H9 (cell line): Measurements from ENCODE around the gene PLCD3. TPM values are rescaled to one million over a fixed set of nuclear protein-coding genes. Genes with fewer than 3 reads are reported as not detected.

Experiments
- DNase-seq: peaks from one replicate; pipeline ENCODE4 v3.0.0-alpha.2; 2017
- H2AFZ ChIP-seq: one replicate; pipeline ENCODE4 v1.6.1; 2013; ENCODE audit warnings: mild to moderate bottlenecking, low read length, control low read depth, moderate library complexity
- H2AK5ac ChIP-seq: 2 replicates; pipeline ENCODE4 v1.6.1; 2013; ENCODE audit warnings: low read length, control low read depth, mixed read lengths; ENCODE audit not compliant: insufficient read length
- H2BK120ac ChIP-seq: one replicate; pipeline ENCODE4 v1.6.1; 2013; ENCODE audit warnings: low read depth, mild to moderate bottlenecking, low read length, control low read depth, inconsistent platforms; ENCODE audit not compliant: poor library complexity, severe bottlenecking
- H2BK12ac ChIP-seq: 2 replicates; pipeline ENCODE4 v1.6.1; 2013; ENCODE audit warnings: low read length, control low read depth, mixed read lengths, low read depth; ENCODE audit not compliant: insufficient read length
- H2BK15ac ChIP-seq: 2 replicates; pipeline ENCODE4 v1.6.1; 2013; ENCODE audit warnings: low read depth, low read length, control low read depth
- H2BK20ac ChIP-seq: one replicate; pipeline ENCODE4 v1.6.1; 2013; ENCODE audit warnings: low read depth, mild to moderate bottlenecking, low read length, control low read depth, inconsistent platforms; ENCODE audit not compliant: poor library complexity, severe bottlenecking
- H2BK5ac ChIP-seq: 2 replicates; pipeline ENCODE4 v1.6.1; 2013; ENCODE audit warnings: low read length, control low read depth, mixed read lengths; ENCODE audit not compliant: insufficient read length
- H3K14ac ChIP-seq: 2 replicates; pipeline ENCODE4 v1.6.1; 2013; ENCODE audit warnings: low read length, control low read depth; ENCODE audit not compliant: insufficient read depth
- H3K18ac ChIP-seq: 2 replicates; pipeline ENCODE4 v1.6.1; 2013; ENCODE audit warnings: low read depth, mild to moderate bottlenecking, mixed read lengths, low read length, control low read depth; ENCODE audit not compliant: insufficient read length
- H3K23ac ChIP-seq: 2 replicates; pipeline ENCODE4 v1.6.1; 2013; ENCODE audit warnings: low read length, control low read depth, mixed read lengths, low read depth; ENCODE audit not compliant: insufficient read length
- H3K23me2 ChIP-seq: 2 replicates; pipeline ENCODE4 v1.6.1; 2013; ENCODE audit warnings: low read depth, mild to moderate bottlenecking, mixed read lengths, low read length, control low read depth; ENCODE audit not compliant: insufficient read length, poor library complexity, severe bottlenecking
- H3K27ac ChIP-seq: 2 replicates; pipeline ENCODE4 v1.5.1; 2013; ENCODE audit warnings: low read length, control low read depth, mixed read lengths, low read depth; ENCODE audit not compliant: insufficient read length
- H3K27me3 ChIP-seq: 2 replicates; pipeline ENCODE4 v1.6.1; 2013; ENCODE audit warnings: low read length, control low read depth, inconsistent platforms; ENCODE audit not compliant: insufficient read depth
- H3K4ac ChIP-seq: 2 replicates; pipeline ENCODE4 v1.6.1; 2013; ENCODE audit warnings: low read depth, mild to moderate bottlenecking, control low read depth, inconsistent platforms, low read length, moderate library complexity
- H3K4me1 ChIP-seq: 2 replicates; pipeline ENCODE4 v1.6.1; 2013; ENCODE audit warnings: low read length, control low read depth, inconsistent platforms; ENCODE audit not compliant: insufficient read depth
- H3K4me2 ChIP-seq: 2 replicates; pipeline ENCODE4 v1.6.1; 2013; ENCODE audit warnings: low read length, control low read depth, mixed read lengths; ENCODE audit not compliant: insufficient read length, insufficient read depth
- H3K56ac ChIP-seq: 2 replicates; pipeline ENCODE4 v1.6.1; 2013; ENCODE audit warnings: low read depth, mild to moderate bottlenecking, mixed read lengths, low read length, control low read depth; ENCODE audit not compliant: insufficient read length
- H3K79me1 ChIP-seq: 2 replicates; pipeline ENCODE4 v1.6.1; 2013; ENCODE audit warnings: low read depth, mild to moderate bottlenecking, moderate library complexity, low read length, control low read depth, inconsistent platforms; ENCODE audit not compliant: insufficient read depth, poor library complexity, severe bottlenecking
- H3K79me2 ChIP-seq: 2 replicates; pipeline ENCODE4 v1.6.1; 2013; ENCODE audit warnings: low read length, control low read depth, inconsistent platforms; ENCODE audit not compliant: insufficient read depth
- H3K9ac ChIP-seq: 2 replicates; pipeline ENCODE4 v1.6.1; 2013; ENCODE audit warnings: low read length, control low read depth, mixed read lengths; ENCODE audit not compliant: insufficient read length; ENCODE audit errors: extremely low read depth
- H3K9me3 ChIP-seq: one replicate; pipeline ENCODE4 v1.6.1; 2013; ENCODE audit warnings: low read depth, low read length, inconsistent platforms; ENCODE audit not compliant: control insufficient read depth
- H3T11ph ChIP-seq: one replicate; pipeline ENCODE4 v1.6.1; 2013; ENCODE audit warnings: mild to moderate bottlenecking, low read length, control low read depth, inconsistent platforms
- H4K20me1 ChIP-seq: one replicate; pipeline ENCODE4 v1.6.1; 2013; ENCODE audit not compliant: control insufficient read depth, insufficient read length, insufficient read depth
- H4K5ac ChIP-seq: 2 replicates; pipeline ENCODE4 v1.6.1; 2013; ENCODE audit warnings: low read depth, mild to moderate bottlenecking, mixed read lengths, low read length, control low read depth; ENCODE audit not compliant: insufficient read length
- H4K8ac ChIP-seq: replicated peaks from 2 replicates; pipeline ENCODE4 v1.6.1; 2013; ENCODE audit warnings: low read length, control low read depth, mixed read lengths, low read depth; ENCODE audit not compliant: insufficient read length
- H4K91ac ChIP-seq: 2 replicates; pipeline ENCODE4 v1.6.1; 2013; ENCODE audit warnings: low read depth, mild to moderate bottlenecking, moderate library complexity, mixed read lengths, low read length, control low read depth; ENCODE audit not compliant: insufficient read length
- H3K27ac Mint-ChIP-seq, 3 experiments: 2 replicates in 2 of 3; 3 replicates in 1 of 3; pipeline ENCODE4 v1.8.0; 2020 to 2021; ENCODE audit warnings: mixed read lengths in 3 of 3, mild to moderate bottlenecking in 1 of 3, moderate library complexity in 1 of 3
- H3K27me3 Mint-ChIP-seq: 2 replicates; pipeline ENCODE4 v1.8.0; 2021; ENCODE audit warnings: low read depth, mild to moderate bottlenecking, moderate library complexity, mixed read lengths
- H3K36me3 Mint-ChIP-seq, 3 experiments: 2 replicates in 2 of 3; 3 replicates in 1 of 3; pipeline ENCODE4 v1.8.0; 2020 to 2021; ENCODE audit warnings: low read depth in 3 of 3, mixed read lengths in 3 of 3; ENCODE audit not compliant: insufficient read depth in 1 of 3
- H3K4me1 Mint-ChIP-seq, 2 experiments: 2 replicates each; pipeline ENCODE4 v1.8.0; 2020; ENCODE audit warnings: mixed read lengths in 2 of 2
- H3K4me3 Mint-ChIP-seq, 2 experiments: 2 replicates in 1 of 2; 3 replicates in 1 of 2; pipeline ENCODE4 v1.8.0; 2020 to 2021; ENCODE audit warnings: mild to moderate bottlenecking in 2 of 2, mixed read lengths in 2 of 2, moderate library complexity in 1 of 2
- H3K9me3 Mint-ChIP-seq, 2 experiments: 2 replicates in 1 of 2; 3 replicates in 1 of 2; pipeline ENCODE4 v1.8.0; 2020; ENCODE audit warnings: mild to moderate bottlenecking in 2 of 2, mixed read lengths in 2 of 2, moderate library complexity in 1 of 2
- WGBS: extraction: QIAGEN DNeasy Blood & Tissue Kit; methylation state at CpG from one replicate; pipeline ENCODE4 v1.1.7; 2013; ENCODE audit warnings: missing lambda C conversion rate, low lambda C conversion rate, mixed read lengths; ENCODE audit not compliant: insufficient read length; ENCODE audit errors: extremely low coverage; 5-methylcytosine and 5-hydroxymethylcytosine counted together
- total RNA-seq: library from RNA; stranded (reverse); gene quantifications from 2 replicates; pipeline ENCODE4 v1.2.1, GENCODE V29; 2021
- TF ChIP-seq, protein P1 (sequence below): fragments of 200-600 bp; sonication (generic); conservative IDR thresholded peaks from 3 replicates; pipeline ENCODE4 v1.8.0; 2021; ENCODE audit warnings: antibody characterized with exemption, mild to moderate bottlenecking

The PLCD3 gene
- total RNA-seq, 1 experiment from 2014 or later = 41.6 TPM

DNA sequence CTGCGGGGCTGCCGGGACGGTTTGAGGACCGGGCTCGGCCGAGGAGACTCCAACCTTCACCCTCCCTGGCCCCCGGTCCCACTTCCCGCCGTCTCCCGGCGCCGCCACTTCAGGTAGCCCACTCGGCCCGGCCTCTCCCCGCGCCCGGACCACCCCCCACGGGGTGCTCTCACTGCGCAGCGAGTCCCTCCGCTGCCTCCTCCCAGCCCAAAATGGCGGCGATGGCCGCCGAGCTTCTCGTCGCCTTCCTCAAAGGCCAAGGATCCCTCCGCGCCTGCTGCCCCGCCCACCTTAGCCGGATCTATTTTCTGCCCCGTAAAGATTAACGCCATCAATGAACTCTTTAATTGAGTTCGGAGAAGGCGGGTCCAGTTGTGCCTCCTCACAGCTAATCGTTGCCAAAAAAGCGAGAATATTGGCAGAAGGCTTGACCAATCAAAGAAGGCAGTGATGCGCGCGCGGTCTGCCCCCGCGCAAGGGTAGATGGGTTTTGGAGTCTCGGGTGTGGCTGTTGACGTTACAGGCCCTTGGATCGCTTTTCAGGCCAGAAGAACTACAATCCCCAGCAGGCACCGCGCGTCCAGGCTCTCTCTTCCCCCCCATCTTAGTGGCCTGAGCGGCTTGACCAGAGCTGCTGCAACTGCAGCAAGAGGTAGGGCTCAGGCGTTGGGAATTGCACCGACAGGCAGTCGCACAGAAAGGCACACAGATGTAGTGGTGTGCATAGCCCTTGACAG, 29.1 kb upstream of the PLCD3 start, which contains the start of gene HEXIM2:
Gene HEXIM2, plus strand, starts transcription at position 588 of the 737 bp plus-strand sequence. CDS start 919 bp downstream, outside the sequence.
- H3K36me3 Mint-ChIP-seq = peaks cover 2 to 22% (median 11%) of the 10 kb centered on the region in 3 experiments; a peak in 6 of 7 replicates
- H3K27me3 ChIP-seq = no peaks in the 10 kb centered on the region
- H2BK20ac ChIP-seq = no peak within 1 kb of the TSS
- H2AK5ac ChIP-seq = no peak within 1 kb of the TSS
- H3K14ac ChIP-seq = peak within 1 kb of the TSS; percentile 100
- peak within 1 kb of the TSS; percentile 92 to 98 for H3K4me3 Mint-ChIP-seq
- peak within 1 kb of the TSS; percentile 97 to 98 (median 98) for H3K27ac Mint-ChIP-seq
- H3T11ph ChIP-seq = peak within 1 kb of the TSS; percentile 97
- TF ChIP-seq, protein P1, sequence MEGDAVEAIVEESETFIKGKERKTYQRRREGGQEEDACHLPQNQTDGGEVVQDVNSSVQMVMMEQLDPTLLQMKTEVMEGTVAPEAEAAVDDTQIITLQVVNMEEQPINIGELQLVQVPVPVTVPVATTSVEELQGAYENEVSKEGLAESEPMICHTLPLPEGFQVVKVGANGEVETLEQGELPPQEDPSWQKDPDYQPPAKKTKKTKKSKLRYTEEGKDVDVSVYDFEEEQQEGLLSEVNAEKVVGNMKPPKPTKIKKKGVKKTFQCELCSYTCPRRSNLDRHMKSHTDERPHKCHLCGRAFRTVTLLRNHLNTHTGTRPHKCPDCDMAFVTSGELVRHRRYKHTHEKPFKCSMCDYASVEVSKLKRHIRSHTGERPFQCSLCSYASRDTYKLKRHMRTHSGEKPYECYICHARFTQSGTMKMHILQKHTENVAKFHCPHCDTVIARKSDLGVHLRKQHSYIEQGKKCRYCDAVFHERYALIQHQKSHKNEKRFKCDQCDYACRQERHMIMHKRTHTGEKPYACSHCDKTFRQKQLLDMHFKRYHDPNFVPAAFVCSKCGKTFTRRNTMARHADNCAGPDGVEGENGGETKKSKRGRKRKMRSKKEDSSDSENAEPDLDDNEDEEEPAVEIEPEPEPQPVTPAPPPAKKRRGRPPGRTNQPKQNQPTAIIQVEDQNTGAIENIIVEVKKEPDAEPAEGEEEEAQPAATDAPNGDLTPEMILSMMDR = no peak
- no peaks in the 10 kb centered on the region for H3K9me3 ChIP-seq
- no peak within 1 kb of the TSS for H2AFZ ChIP-seq
- H2BK120ac ChIP-seq = peak within 1 kb of the TSS; percentile 99
- WGBS = no CpG with 5 or more reads among the region's 53 CpGs
- peak within 1 kb of the TSS; percentile 82 for H2BK12ac ChIP-seq
- peak within 1 kb of the TSS; percentile 87 for H3K56ac ChIP-seq
- H3K9me3 Mint-ChIP-seq = no peaks in the 10 kb centered on the region
- peak; percentile 100 for DNase-seq
- H4K91ac ChIP-seq = peak within 1 kb of the TSS; percentile 100
- peak within 1 kb of the TSS; percentile 96; the same call in 1 of the 2 replicates for H3K4ac ChIP-seq
- H2BK15ac ChIP-seq = 0 out of 2 replicates have a peak within 1 kb of the TSS, but pooled peaks have one; percentile 29
- peak within 1 kb of the TSS; percentile 94 for H2BK5ac ChIP-seq
- H4K8ac ChIP-seq = no peak within 1 kb of the TSS
- peak within 1 kb of the TSS; percentile 100 for H3K18ac ChIP-seq
- peaks cover 18 to 21% of the 10 kb centered on the region in 2 experiments for H3K4me1 Mint-ChIP-seq
- no peak within 1 kb of the TSS for H3K23ac ChIP-seq
- no peaks in the 10 kb centered on the region for H3K79me2 ChIP-seq
- no peaks in the 10 kb centered on the region for H3K79me1 ChIP-seq
- 0 out of 2 replicates have a peak, but pooled peaks cover 2% of the 10 kb centered on the region for H3K4me1 ChIP-seq
- H3K27ac ChIP-seq = peak within 1 kb of the TSS; percentile 73
- no peaks in the 10 kb centered on the region for H3K27me3 Mint-ChIP-seq
- no peaks in the 10 kb centered on the region for H4K20me1 ChIP-seq
- H4K5ac ChIP-seq = peak within 1 kb of the TSS; percentile 97
- peak within 1 kb of the TSS; percentile 99 for H3K9ac ChIP-seq
- H3K23me2 ChIP-seq = peaks cover 6% of the 10 kb centered on the region
- H3K4me2 ChIP-seq = peak within 1 kb of the TSS; percentile 97
